DMS79 treated with DMSO at 0.1 percent for 48 hours (cell line): Measurements from ENCODE around the gene IQUB.
"Not testable (repeated sequence)": the region's sequence is repeated elsewhere in the genome, so short reads cannot be mapped to it uniquely, and the experiment has no call there.

Source experiments
- DNase-seq: peaks from one replicate; lab custom pipeline; 2025; lab: John Stamatoyannopoulos, UW

IQUB gene

GRCh38 chr7:123485721-123486120 lies 48.7 kb downstream of the IQUB start:
- no peak for DNase-seq

GRCh38 chr7:123485187-123485586 lies 49.2 kb downstream of the IQUB start:
- DNase-seq, result no peak

GRCh38 chr7:123484199-123484598 lies 50.2 kb downstream of the IQUB start:
- no peak for DNase-seq

- DNase-seq, result no peak
Measured at GRCh38 chr7:123480107-123480506, 54.3 kb downstream of the IQUB start.

GRCh38 chr7:123478056-123478455 lies 56.3 kb downstream of the IQUB start:
- not testable (repeated sequence) for DNase-seq

GRCh38 chr7:123472750-123473445 lies 61.5 kb downstream of the IQUB start:
- no peak for DNase-seq

GRCh38 chr7:123472327-123472726 lies 62.1 kb downstream of the IQUB start:
- no peak for DNase-seq

GRCh38 chr7:123468303-123468702 lies 66.1 kb downstream of the IQUB start:
- DNase-seq, result no peak

GRCh38 chr7:123463890-123464289 lies 70.5 kb downstream of the IQUB start:
- no peak for DNase-seq

- no peak for DNase-seq
Measured at GRCh38 chr7:123460616-123461015, 73.8 kb downstream of the IQUB start.

- no peak for DNase-seq
Measured at GRCh38 chr7:123455965-123456470, 78.4 kb downstream of the IQUB start.

- DNase-seq, result no peak
Measured at GRCh38 chr7:123440101-123440548, 94.3 kb downstream of the IQUB start.

GRCh38 chr7:123439191-123439590 lies 95.2 kb downstream of the IQUB start:
- DNase-seq, result no peak

GRCh38 chr7:123437447-123437995 lies 96.9 kb downstream of the IQUB start:
- DNase-seq, result no peak

- no peak for DNase-seq
Measured at GRCh38 chr7:123435080-123435700, 99.2 kb downstream of the IQUB start.

GRCh38 chr7:123433665-123434064 lies 100.7 kb downstream of the IQUB start:
- no peak for DNase-seq

GRCh38 chr7:123432601-123433000 lies 101.8 kb downstream of the IQUB start:
- no peak for DNase-seq

GRCh38 chr7:123431075-123431614 lies 103.2 kb downstream of the IQUB start:
- DNase-seq, result no peak

GRCh38 chr7:123425246-123425645 lies 109.1 kb downstream of the IQUB start:
- no peak for DNase-seq

GRCh38 chr7:123424463-123424862 lies 109.9 kb downstream of the IQUB start:
- DNase-seq, result no peak

- no peak for DNase-seq
Measured at GRCh38 chr7:123423622-123424021, 110.8 kb downstream of the IQUB start.

GRCh38 chr7:123417580-123417979 lies 116.8 kb downstream of the IQUB start:
- DNase-seq, result no peak

GRCh38 chr7:123415625-123416024 lies 118.8 kb downstream of the IQUB start:
- DNase-seq, result no peak
